OCI-M1 (cell line): Measurements from ENCODE around the gene SKOR1.
A peak's percentile ranks its signal among the peaks of the same experiment; 100 is the strongest.

Experiments used
- DNase-seq: peaks from one replicate; lab custom pipeline; 2025; lab: John Stamatoyannopoulos, UW

SKOR1 gene

DNA sequence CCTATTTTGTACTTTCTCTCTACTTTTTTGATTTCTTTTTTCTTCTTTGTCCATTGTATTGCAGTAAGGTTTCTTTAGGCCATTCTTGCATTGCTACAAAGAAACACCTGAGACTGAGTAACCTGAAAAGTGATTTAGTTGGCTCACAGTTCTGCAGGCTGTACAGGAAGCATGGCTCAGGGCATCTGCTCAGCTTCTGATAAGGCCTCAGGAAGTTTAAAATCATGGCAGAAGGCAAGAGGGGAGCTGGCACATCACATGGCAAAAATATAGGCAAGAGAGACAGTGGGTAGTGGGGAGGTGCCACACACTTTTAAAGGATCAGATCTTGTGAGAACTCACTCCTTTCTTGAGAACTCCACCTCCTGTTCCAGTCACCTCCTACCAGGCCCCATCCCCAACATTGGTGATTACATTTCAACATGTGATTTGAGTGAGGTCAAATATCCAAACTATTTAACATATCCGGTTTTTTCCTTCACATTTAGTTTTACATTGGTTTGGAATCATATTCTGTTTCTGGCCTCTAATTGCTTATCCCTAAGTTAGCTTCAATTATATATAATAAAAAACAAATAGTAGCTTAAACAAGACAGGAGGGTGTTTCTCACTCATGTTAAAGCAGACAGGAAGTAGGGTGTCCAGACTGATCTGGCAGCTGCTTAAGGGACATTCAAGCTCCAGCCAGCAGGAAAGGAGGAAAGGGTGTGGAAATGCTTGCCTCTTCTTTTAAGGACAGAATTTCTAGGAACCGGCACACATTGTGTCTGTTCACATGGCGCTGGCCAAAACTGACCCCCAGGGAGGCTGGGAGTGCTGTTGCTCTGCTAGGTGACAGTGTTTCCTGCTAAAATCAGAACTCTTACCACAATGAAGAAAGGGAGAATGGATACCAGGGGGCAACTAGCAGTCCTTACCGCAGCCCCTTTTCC is 28.8 kb upstream of the SKOR1 start:
- DNase-seq: no peak

DNA sequence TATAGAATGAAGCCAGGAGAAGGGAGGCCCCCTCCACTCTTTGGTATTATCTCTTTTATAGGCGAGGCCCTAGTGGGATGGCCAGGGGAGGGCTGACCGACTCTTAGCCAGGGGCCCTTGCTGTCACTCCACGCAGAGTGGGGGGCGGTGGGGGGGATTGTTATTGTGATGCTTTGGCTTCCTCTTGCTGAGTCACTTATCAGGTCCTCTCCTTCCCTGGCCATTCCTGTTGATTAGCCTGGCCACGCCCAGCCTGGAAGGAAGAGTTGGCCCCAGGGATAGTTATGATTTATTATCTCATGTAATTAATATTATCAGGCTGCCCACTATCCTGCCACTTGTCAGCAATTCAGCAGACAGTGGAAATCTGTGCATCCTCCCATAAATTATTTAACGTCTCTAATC is 25.5 kb upstream of the SKOR1 start:
- DNase-seq: peak; percentile 55

GRCh38 chr15:67801142-67801541 is 24.2 kb upstream of the SKOR1 start:
- DNase-seq: no peak

GRCh38 chr15:67801926-67802914 is 23.1 kb upstream of the SKOR1 start:
- no peak for DNase-seq

DNA sequence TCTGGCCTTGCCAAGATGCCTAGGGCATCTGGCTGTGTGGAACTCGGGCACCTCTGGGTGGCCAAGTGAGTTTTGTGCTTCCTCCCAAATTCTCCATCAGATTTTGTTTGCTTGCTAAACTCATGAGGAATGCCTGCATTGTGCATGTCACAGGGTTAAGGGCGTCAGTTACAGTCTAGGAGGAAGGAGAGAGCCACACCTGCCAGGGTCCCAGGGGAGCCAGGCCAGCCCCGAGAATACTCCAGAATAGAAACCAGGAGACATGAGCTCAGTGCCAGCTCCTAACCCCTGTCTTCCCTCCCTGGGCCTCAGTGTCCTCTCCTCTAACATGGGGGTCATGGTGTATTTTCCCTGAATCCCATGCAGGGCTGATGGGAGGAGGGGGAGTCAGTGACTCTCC is 22.0 kb upstream of the SKOR1 start:
- DNase-seq: no peak

GRCh38 chr15:67803996-67804843 is 21.1 kb upstream of the SKOR1 start:
- no peak for DNase-seq

DNA sequence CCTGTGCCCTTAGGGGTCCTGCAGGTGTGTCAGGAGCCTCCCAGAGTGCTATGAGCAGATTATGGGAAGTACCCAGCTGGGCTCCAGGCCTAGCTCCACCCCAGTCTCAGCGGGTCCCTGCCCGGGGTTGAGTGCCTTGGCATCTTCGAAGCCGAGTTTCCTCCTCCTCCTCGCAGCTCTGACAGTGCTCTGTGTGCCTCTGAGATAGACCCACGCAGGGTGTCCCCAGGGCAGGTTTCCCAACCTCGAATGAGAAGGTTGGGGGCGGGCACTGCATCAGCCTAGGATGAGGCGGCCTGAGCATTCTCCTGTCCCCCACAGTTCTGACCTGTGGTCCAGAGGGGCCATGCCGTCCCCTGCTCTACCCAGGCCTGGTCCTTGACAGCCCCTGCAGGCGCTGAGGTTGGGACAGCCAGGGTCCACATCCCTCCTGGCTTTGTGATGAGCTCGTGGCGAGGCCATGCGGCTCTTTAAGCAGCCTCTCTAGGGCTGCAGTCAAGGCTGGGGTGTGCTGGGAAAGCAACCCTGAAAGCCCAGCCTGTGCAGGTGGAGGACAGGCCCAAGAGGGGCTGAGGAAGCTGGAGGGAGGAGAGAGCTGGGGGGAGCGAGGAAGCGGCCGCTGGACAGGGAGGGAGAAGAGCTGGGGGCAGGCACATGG is 20.2 kb upstream of the SKOR1 start:
- DNase-seq: no peak

GRCh38 chr15:67805666-67806516 is 19.4 kb upstream of the SKOR1 start:
- DNase-seq: no peak

GRCh38 chr15:67806536-67806935 is 18.8 kb upstream of the SKOR1 start:
- no peak for DNase-seq

DNA sequence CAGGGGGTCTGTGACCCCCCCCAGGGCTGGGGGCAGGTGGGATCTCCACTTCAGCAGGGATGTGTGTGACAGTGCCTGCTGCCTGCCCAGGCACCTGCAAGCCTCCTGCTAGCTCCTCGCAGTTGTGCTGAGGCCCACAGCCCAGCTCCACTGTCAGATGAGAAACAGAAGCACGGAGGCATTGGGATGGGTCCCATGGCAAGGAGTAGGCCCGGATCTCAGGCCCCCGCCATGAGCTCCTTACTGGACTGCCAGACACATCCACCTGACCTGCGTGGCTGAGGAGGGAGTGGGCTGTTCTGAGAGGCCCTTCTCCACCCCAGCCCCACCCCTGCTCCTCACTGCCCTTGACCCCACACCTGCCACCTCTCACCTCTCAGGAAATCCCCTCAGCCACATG is 18.2 kb upstream of the SKOR1 start:
- DNase-seq: no peak

DNA sequence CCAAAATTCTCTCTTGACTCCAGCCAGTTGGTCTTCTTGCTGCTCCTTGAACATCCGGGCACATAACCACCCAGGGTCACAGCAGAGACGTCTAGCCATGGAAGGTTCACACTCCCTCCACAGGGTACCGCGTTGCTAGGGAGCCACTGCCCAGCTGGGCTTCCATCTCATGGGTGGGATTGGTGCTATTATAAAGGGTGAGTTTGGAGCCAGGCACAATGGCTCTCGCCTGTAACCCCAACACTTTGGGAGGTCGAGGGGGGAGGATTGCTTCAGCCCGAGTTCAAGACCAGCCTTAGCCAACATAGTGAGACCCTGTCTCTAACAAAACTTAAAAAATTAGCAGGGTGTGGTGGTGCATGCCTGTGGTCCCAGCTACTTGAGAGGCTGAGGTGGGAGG is 17.5 kb upstream of the SKOR1 start:
- DNase-seq: no peak

GRCh38 chr15:67808821-67809220 is 16.5 kb upstream of the SKOR1 start:
- DNase-seq: no peak

- no peak for DNase-seq
Observed at GRCh38 chr15:67809441-67809840, 15.9 kb upstream of the SKOR1 start.

GRCh38 chr15:67809866-67810265 is 15.4 kb upstream of the SKOR1 start:
- DNase-seq: no peak

GRCh38 chr15:67812241-67812644 is 13.1 kb upstream of the SKOR1 start:
- DNase-seq: no peak

DNA sequence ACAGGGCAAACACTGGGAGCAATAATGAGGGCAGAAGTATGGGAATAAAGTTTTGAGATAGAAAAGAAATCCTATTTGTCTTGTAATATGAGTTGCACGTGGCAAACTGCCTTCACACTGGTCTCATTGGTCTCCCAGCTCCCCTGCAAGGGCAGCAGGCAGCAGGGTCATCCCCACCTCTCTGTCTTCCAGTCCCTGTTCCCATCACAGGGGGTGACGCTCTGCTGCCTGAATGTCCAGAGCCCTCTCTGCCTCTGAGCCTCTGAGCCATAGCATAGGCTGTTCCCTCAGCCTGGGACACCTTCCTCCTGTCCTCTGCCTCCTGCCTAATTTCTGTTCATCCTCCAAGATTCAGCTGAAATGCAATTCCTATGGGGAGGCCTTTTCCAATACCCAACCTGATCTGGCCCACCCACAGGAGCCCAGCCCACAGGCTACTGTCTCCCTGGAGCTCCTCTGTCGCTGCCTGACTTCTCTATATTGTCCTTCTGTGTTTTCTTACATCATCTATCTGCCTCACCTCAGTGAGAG is 12.1 kb upstream of the SKOR1 start:
- DNase-seq: no peak

- DNase-seq: no peak
Observed at GRCh38 chr15:67815036-67815592, 10.2 kb upstream of the SKOR1 start.

DNA sequence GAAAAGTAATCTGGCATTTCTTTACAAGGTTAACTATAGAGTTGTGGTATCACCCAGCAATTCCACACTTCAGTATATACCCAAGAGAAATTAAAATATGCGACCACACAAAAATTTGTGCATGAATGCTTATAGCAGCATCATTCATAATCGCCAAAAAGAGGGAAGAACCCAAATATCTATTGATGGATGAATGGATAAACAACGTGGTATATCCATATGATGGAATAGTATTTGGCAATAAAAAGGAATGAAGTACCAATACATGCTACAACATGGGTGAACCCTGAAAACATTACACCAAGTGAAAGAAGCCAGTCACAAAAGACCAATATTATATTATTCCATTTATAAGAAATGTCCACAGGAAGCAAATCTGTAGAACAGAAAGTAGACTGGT is 8.6 kb upstream of the SKOR1 start:
- DNase-seq: no peak

GRCh38 chr15:67818464-67818863 is 6.8 kb upstream of the SKOR1 start:
- no peak for DNase-seq

DNA sequence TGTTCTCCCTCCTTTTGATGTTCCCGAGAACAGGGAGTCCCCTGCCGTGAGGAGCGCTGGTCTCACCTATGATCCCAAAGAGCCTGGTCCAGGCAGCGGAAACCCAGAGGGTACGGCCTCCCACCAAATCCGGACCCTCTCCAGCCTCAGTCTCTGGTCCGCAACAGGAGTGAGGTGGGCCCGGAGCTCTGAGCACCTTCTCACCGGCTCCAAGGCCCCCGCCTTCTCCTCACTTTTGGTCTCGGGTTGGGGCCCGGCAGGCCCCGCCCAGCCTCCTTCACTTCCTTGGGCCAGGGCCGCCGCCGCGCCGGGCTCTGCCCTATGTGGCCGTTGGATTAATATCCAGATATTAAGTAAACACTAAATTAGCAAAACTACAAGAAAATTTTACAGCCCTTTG is 5.7 kb upstream of the SKOR1 start:
- DNase-seq: no peak
